NCI-H1694 treated with DMSO at 0.1 percent for 48 hours (cell line): Measurements from ENCODE around the gene SLC19A2.
"Not testable (repeated sequence)": the region's sequence is repeated elsewhere in the genome, so short reads cannot be mapped to it uniquely, and the experiment has no call there.

Experiments used
- DNase-seq: peaks from one replicate; lab custom pipeline; 2025; lab: John Stamatoyannopoulos, UW

Gene SLC19A2

GRCh38 chr1:169509354-169509753, 23.6 kb upstream of the SLC19A2 start:
- no peak for DNase-seq

DNA sequence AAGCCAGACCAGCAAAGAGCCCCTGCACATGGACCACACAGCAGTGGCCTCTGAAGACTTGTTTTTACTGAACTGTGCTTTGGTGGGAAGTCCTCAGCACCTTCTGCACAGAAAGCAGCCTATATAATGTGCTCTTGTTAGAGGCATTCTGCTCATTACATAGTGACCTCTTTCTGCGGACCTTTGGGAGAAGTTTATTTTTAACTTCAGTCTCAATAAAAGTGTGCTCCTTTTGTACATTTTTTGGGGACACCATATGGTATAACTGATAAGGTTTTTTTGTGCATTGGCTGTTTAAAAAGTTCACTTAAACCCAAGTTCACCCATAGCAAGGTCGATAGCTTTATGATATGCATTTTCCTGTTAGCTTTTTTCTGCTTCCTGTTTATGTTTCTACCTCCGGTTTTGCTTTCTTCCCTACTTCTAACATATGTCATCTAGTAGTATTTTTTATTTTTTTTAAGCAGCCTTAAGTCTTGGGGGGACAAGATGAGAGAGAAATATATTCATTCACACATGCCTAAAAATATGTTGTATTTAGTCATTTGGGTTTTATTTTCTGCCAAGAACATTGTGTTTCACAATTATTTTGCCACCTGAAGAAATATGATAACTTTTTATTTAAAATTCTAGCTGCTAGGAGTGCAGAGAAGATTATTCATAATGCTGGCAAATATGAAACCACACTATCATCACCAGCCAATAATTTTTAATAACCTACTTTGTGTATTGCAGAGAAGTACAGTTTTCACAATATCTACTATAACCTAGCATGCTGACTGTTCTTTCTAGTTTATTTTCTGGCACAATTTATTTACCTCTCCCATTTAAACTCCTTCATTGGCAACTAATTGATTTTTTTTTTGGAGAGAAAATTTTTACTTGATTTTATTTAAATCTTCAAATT, 22.9 kb upstream of the SLC19A2 start:
- no peak for DNase-seq

DNA sequence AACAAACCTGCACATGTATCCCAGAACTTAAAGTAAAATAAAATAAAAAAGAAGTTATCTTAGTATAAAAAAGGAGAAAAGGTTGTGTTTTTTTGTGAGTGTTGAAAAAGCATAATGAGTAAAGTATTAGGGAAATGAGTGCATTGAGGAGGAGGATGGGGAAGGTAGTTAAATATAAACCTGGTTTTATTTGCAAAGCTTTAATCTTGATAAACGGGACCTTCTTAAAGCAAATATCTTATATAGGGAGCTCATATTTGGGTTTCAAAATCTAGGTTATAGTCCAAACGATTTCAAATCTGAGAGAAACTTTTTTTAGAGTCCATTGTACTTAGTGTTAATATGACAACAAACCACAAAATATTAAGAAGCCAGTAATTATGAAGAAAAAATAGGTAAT, 21.7 kb upstream of the SLC19A2 start:
- no peak for DNase-seq

DNA sequence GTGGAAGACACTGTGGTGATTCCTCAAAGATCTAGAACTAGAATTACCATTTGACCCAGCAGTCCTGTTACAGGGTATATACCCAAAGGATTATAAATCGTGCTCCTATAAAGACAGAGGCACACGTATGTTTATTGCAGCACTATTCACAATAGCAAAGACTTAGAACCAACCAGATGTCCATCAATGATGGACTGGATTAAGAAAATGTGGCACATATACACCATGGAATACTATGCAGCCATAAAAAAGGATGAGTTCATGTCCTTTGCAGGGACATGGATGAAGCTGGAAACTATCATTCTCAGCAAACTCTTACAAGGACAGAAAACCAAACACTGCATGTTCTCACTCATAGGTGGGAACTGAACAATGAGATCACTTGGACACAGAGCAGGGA, 17.9 kb upstream of the SLC19A2 start:
- not testable (repeated sequence) for DNase-seq

DNA sequence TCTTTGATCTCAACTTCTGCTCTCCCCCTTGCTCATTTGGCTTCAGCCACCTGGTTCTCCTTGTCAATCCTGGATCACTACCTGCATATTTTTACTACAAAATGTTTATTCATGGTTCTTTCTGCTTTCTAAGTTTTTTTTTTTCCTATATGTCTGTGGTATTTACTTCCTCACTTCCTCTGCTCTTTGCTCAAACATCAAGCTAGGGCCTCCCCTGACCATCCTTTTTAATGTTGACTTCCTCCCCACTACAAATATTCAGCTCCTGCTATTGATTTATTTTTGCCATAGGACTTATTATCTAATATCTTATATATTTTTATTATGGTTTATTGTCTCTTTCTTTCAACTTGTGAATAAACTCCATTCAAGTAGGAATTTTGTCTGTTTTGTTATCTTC, 14.1 kb upstream of the SLC19A2 start:
- DNase-seq, result no peak

DNA sequence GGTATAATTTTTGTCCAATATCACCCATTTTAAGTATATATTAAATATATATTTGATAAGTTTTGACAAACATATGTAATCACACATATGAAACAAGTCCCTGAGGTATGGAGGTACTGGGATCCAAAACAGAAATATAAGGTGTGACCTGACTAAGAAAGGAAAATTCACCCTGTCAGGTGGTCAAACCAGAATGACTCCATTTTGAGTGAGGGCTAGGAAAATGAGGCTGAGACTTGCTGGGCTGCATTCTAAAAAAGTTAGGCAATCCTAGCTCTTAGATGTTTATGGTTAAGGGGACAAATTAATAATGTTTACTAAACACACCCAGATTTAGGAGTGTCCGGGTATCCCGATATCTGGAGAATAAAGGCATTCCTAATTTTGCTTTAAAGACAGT, 11.6 kb upstream of the SLC19A2 start:
- DNase-seq, result no peak

DNA sequence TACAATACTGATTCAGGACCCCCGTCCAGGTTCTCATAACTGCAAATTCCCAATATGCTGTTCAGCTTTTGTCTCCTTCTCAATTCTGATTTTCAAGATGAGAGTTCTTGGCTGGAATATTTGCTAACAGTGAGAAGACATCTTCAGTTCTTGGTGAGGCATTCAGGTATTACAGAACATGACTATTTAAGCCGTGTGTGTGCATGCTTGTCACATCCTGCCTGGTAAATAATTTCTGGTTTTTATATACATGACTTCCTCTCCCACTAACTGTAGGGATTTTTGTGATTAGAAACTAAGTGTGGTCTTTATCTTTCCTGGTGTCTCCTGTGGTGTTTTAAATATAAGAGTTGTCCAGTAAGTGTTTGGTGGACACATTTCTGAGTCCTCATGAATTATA, 10.2 kb upstream of the SLC19A2 start:
- DNase-seq, result no peak

GRCh38 chr1:169495046-169495775, 9.5 kb upstream of the SLC19A2 start:
- DNase-seq, result no peak

GRCh38 chr1:169494343-169494742, 8.6 kb upstream of the SLC19A2 start:
- DNase-seq, result no peak

DNA sequence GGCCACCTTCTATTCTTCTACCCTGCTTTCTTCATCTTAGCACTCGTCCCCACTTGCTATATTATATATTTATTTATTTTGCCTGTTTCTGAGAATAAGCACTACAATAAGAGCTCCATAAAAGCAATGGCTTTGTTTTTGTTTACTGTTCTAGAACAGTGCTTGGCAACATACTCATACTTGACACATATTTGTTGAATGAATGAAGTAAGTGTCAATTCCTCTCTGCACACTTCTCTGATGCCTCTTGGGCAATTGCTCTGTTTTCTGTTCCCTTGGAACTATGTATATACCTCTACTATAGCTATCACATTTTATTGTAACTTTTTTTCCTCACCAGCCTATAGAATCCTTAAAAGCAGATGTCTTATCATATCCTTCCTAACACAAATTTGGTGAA, 7.5 kb upstream of the SLC19A2 start:
- DNase-seq, result no peak

DNA sequence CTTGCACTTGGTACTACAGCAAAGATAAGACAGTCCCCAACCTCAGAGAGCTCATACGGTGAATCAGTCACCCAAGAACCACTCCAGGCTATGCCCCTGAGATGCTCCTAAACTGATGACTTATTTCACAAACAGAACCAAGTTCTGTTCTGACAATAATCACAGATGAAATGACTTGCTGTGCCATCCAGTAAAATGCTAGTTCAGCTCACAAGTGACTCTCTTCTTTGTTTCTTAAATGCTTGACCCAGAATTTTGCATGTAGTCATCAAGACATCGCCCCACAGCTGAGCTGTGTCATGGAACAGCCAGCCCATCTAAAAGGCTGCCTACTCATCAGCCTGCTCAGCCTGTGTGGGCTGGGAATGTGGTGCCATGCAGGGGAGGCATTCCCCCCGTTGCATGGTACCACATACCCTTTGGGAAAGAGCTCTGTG, 6.1 kb upstream of the SLC19A2 start:
- DNase-seq, result no peak

- no peak for DNase-seq
Observed at GRCh38 chr1:169488157-169488556, 2.4 kb upstream of the SLC19A2 start.

GRCh38 chr1:169487561-169487960, 1.8 kb upstream of the SLC19A2 start:
- DNase-seq, result no peak

- no peak for DNase-seq
Observed at GRCh38 chr1:169487133-169487532, 1.4 kb upstream of the SLC19A2 start.

DNA sequence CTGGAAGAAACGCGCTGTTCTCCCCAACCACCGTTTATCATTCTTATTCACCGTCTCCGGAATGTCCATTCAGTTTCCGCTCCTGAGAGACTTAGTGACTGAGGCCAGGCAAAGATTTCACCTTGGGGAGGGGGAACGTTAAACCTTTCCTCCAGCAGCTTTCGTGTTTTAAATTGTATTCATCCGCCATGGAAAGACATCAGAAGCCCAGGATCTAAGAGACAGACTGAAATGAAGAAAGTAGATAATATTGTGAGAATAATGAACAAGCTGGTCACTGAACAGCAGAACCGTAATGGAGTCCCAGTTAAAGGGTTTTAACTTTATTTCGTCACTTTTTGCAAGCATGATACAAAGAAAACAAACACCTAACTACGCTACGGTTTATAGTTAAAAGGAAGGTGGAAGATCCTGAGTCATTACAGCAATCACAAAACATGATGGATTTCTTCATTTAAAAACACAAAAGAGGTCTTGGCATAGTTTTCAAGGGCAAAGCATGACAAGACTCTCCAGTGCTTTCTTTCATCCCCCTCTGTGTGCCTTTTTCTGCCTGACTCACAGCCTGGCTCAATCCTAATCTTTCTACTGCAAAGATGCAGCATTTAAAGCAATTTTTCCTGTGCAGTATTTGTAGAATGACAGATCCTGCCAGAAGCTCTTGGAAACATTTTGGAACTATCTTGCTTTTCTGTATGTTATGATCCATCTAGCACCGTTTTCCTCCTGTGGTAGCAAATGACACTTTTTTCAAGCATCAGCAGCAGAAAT, 722 bp upstream of the SLC19A2 start:
- no peak for DNase-seq

DNA sequence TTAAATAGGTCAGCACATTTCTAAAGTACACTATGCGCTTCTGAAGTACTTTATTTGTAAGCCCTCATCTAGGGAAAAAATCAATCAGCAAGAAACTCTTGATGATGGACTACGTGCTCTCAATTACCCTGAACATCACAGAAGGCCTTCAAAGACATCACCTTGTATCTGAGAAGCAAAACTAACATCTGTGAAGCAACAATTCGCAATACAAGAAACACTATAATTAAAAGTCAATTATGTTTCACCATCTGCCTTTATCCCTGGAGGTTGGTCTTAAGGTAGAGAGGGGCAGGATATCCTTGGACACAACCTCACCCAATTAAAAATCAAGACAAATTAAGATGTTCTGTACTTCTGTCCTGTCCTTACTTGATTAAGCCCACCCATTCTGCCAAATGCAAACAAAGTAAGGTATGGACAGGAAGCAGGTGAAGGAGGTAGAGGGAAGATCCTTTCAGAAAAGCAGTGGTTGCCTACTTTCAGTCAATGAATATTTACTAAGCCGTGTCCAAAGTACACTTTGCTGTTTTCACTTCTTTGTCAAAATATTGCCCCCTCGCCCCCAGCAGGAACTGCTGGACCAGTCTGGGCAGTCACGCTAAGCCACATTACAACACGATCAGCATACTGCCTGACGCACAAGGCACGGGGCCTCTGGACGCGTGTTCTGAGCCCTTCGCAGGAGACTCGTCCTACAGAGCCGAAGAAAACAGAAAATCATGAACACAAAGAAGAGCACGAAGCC, 887 bp downstream of the SLC19A2 start:
- DNase-seq, result peak; percentile 14

GRCh38 chr1:169484101-169484500, 1.6 kb downstream of the SLC19A2 start:
- DNase-seq, result no peak

DNA sequence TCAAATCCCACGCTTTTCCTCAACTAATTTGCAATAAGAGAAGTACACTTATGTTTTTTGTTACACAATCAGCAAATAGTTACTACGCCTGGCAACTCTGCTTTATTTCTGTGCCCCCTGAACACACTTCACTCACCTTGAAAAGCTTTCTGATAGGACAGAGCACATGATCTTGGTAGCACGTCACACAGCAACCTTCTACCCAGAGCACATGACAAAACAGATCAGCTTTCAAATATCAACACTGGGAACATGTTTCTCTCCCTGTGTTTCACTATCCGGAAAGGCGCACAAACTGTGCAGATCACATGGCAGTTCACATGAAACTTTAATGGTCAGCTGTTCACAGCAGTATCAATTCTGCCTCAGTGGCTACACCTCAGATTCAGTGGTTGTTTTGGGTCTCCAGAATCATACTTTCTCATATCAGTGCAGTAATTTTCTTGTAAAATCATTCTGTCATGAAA, 2.2 kb downstream of the SLC19A2 start:
- no peak for DNase-seq

- DNase-seq, result no peak
Observed at GRCh38 chr1:169479363-169480066, 6.2 kb downstream of the SLC19A2 start.

GRCh38 chr1:169478094-169478672, 7.6 kb downstream of the SLC19A2 start:
- DNase-seq, result no peak
